Lung (tissue), 12 donors: Measurements from ENCODE around the gene PRSS33. TPM values are rescaled to one million over a fixed set of nuclear protein-coding genes. Genes with fewer than 3 reads are reported as not detected.

Experiments used
- ATAC-seq: fragments of 200-7000 bp; cut with Tn5 transposase; one replicate; pipeline ENCODE4 v1.9.1; 2020; ENCODE audit warnings: moderate number of reproducible peaks; ENCODE audit not compliant: insufficient read depth, low FRiP score
- DNase-seq, 3 donors: peaks; one replicate each; pipeline ENCODE4 v3.0.0-alpha.2; 2013 to 2017
- H3K27ac ChIP-seq, 2 donors: one replicate each; pipeline ENCODE4 v1.5.1; 2013; ENCODE audit warnings: mild to moderate bottlenecking in 2 of 2, moderate library complexity in 2 of 2, control low read depth in 1 of 2, inconsistent platforms in 1 of 2, low read depth in 1 of 2, low read length in 1 of 2
- H3K27me3 ChIP-seq, 3 donors: one replicate each; pipeline ENCODE4 v1.5.1; 2013; ENCODE audit warnings: low read length in 2 of 3; ENCODE audit not compliant: control insufficient read depth in 3 of 3, insufficient read depth in 3 of 3
- H3K36me3 ChIP-seq, 4 donors: one replicate each; pipeline ENCODE4 v1.5.1; 2013; ENCODE audit warnings: low read length in 4 of 4, mild to moderate bottlenecking in 1 of 4, moderate library complexity in 1 of 4; ENCODE audit not compliant: control insufficient read depth in 4 of 4, insufficient read depth in 4 of 4
- H3K4me1 ChIP-seq, 5 donors: one replicate each; pipeline ENCODE4 v1.5.1; 2013; ENCODE audit warnings: low read length in 5 of 5, mild to moderate bottlenecking in 2 of 5, moderate library complexity in 1 of 5; ENCODE audit not compliant: control insufficient read depth in 5 of 5, insufficient read depth in 5 of 5
- H3K4me3 ChIP-seq: one replicate; pipeline ENCODE4 v1.5.1; 2013; ENCODE audit warnings: mild to moderate bottlenecking, control low read depth, moderate library complexity
- H3K9ac ChIP-seq, 2 donors: one replicate each; pipeline ENCODE4 v1.5.1; 2013; ENCODE audit warnings: low read length in 2 of 2, control low read depth in 1 of 2; ENCODE audit not compliant: insufficient read depth in 1 of 2
- H3K9me3 ChIP-seq, 4 donors: one replicate each; pipeline ENCODE4 v1.5.1; 2013; ENCODE audit warnings: low read length in 3 of 4, mild to moderate bottlenecking in 1 of 4, moderate library complexity in 1 of 4; ENCODE audit not compliant: control insufficient read depth in 4 of 4, insufficient read depth in 3 of 4
- WGBS, 2 donors: extraction: QIAGEN DNeasy Blood & Tissue Kit; methylation state at CpG; one replicate each; pipeline ENCODE4 v1.1.7; 2013; 5-methylcytosine and 5-hydroxymethylcytosine counted together
- polyA plus RNA-seq, 2 donors: library from polyadenylated mRNA; stranded (reverse); fragments of 200-250 nt; gene quantifications; one replicate each; pipeline ENCODE4 v1.2.1, GENCODE V29; 2013
- total RNA-seq, 2 donors: library from RNA; depleted of rRNA in 1 of 2; stranded (reverse); fragments of >200 nt in 1 of 2; gene quantifications; one replicate each; pipeline ENCODE4 v1.2.1, GENCODE V29; 2014 to 2021
- TF ChIP-seq, protein P1 (sequence below): IDR thresholded peaks from 2 replicates; pipeline ENCODE4 v1.5.1; 2012; ENCODE audit warnings: mild to moderate bottlenecking; ENCODE audit errors: control extremely low read depth, extremely low read depth
- donor health status: control.
- donor health status: control.
- donor health status: Bipolar disorder and iron deficiency.
- donor health status: healthy.
- donor health status: DM: yes; HTN: yes; CAD: no.

The PRSS33 gene
- total and polyA plus RNA-seq, 4 donors, result 0.08 to 0.12 TPM; not detected in 2

- H3K4me3 ChIP-seq, result no peak overlapping the region
- TF ChIP-seq, protein P1, sequence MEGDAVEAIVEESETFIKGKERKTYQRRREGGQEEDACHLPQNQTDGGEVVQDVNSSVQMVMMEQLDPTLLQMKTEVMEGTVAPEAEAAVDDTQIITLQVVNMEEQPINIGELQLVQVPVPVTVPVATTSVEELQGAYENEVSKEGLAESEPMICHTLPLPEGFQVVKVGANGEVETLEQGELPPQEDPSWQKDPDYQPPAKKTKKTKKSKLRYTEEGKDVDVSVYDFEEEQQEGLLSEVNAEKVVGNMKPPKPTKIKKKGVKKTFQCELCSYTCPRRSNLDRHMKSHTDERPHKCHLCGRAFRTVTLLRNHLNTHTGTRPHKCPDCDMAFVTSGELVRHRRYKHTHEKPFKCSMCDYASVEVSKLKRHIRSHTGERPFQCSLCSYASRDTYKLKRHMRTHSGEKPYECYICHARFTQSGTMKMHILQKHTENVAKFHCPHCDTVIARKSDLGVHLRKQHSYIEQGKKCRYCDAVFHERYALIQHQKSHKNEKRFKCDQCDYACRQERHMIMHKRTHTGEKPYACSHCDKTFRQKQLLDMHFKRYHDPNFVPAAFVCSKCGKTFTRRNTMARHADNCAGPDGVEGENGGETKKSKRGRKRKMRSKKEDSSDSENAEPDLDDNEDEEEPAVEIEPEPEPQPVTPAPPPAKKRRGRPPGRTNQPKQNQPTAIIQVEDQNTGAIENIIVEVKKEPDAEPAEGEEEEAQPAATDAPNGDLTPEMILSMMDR, result no peak
- H3K27ac ChIP-seq, result no peak overlapping the region
- DNase-seq (no peak), ATAC-seq (no peak)
- no peak overlapping the region for H3K9ac ChIP-seq
- WGBS, 2 donors, result 85 to 93% methylated on average over 3 of the region's 3 CpGs
- H3K9me3 ChIP-seq, result no peaks in the 10 kb centered on the region
- H3K27me3 ChIP-seq, result no peaks in the 10 kb centered on the region
- H3K36me3 ChIP-seq, result no peaks in the 10 kb centered on the region
- H3K4me1 ChIP-seq, result peaks cover 0 to 8% (median 0%) of the 10 kb centered on the region in 5 donors
Measured at GRCh38 chr16:2834968-2835367, 47.6 kb upstream of the PRSS33 start.

DNA sequence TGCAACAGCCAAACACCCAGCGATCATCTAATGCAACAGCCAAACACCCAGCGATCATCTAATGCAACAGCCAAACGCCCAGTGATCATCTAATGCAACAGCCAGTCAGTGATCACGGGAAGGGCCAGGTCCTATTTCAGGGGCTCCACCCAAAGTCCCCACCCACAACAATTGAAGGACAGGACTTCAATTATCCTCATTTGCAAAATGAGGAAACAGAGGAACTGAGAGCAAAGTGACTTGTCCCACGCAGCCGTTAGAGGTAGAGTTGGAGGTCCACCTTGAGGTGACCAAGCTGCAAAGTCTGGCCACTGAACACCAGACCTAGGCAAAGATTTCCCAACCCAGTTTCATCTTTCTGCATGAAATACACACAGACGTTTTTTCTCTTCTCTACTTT, 46.4 kb upstream of the PRSS33 start:
- no peak overlapping the region for H3K4me3 ChIP-seq
- no peak overlapping the region for H3K27ac ChIP-seq
- H3K27me3 ChIP-seq, result no peaks in the 10 kb centered on the region
- no peak for DNase-seq
- H3K4me1 ChIP-seq, result peaks cover 0 to 13% (median 0%) of the 10 kb centered on the region in 5 donors
- no peak for ATAC-seq
- 72 to 75% methylated on average over 7 of the region's 7 CpGs for WGBS, 2 donors
- H3K36me3 ChIP-seq, result no peaks in the 10 kb centered on the region
- TF ChIP-seq, protein P1, result no peak
- no peaks in the 10 kb centered on the region for H3K9me3 ChIP-seq
- no peak overlapping the region for H3K9ac ChIP-seq

GRCh38 chr16:2831203-2831602, 43.8 kb upstream of the PRSS33 start:
- Histone ChIP-seq H3K9me3 (no peaks in the 10 kb centered on the region), H3K9ac (no peak overlapping the region), H3K27ac (no peak overlapping the region), H3K36me3 (no peaks in the 10 kb centered on the region), H3K27me3 (no peaks in the 10 kb centered on the region), H3K4me1 (peaks cover 0 to 13% (median 0%) of the 10 kb centered on the region in 5 donors), H3K4me3 (no peak overlapping the region)
- WGBS, 2 donors, result 85 to 88% methylated on average over 15 of the region's 15 CpGs
- no peak for DNase-seq
- TF ChIP-seq, protein P1, result no peak
- no peak for ATAC-seq

DNA sequence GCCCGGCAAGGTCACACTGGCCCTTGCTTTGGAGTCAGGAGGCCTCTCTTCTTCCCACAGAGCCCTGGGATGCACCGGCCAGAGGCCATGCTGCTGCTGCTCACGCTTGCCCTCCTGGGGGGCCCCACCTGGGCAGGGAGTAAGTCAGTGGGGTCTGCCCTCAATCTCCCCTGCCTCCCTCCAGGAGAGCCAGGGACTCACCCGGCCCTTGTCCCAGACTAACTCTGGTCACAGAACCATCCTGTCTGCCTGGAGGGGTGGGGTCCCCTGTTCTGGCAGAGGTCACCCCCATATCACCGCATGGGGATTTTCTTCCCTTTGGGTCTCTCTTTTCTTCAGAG, 43.0 kb upstream of the PRSS33 start:
- DNase-seq (no peak), ATAC-seq (no peak)
- H3K36me3 ChIP-seq, result no peaks in the 10 kb centered on the region
- 65 to 83% methylated on average over 3 to 5 of the region's 5 CpGs for WGBS, 2 donors
- H3K9me3 ChIP-seq, result no peaks in the 10 kb centered on the region
- H3K27ac ChIP-seq, result no peak overlapping the region
- H3K4me3 ChIP-seq, result no peak overlapping the region
- no peaks in the 10 kb centered on the region for H3K27me3 ChIP-seq
- H3K4me1 ChIP-seq, result peaks cover 0 to 13% (median 0%) of the 10 kb centered on the region in 5 donors
- H3K9ac ChIP-seq, result no peak overlapping the region
- TF ChIP-seq, protein P1, result no peak
